SH-SY5Y (cell line): ENCODE measurements around the gene FXR2.

Experiments used
- GATA2 ChIP-seq: IDR thresholded peaks from 2 replicates; pipeline ENCODE4 v1.6.1; 2011; ENCODE audit warnings: mild to moderate bottlenecking, low read depth, low read length
- GATA3 ChIP-seq: IDR thresholded peaks from 2 replicates; pipeline ENCODE4 v1.6.1; 2011; ENCODE audit warnings: low read depth, mild to moderate bottlenecking, low read length, moderate library complexity

The FXR2 gene

DNA sequence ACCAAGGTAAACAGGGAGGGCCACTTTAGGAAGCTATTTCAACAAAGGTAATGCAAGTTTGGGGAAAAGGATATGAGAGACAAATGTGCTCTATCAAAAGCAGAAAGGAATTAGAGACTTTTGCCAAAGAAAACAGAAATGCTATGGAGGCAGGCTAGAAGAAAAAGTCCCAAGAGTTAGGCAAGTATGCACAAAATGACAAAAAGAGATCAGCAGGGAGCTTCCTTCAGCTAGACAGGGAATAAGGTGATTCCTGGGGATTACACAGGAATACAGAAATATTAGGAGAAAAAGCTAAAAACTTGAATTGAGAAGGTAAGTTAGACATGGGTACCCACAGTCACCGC lies 2.4 kb downstream of the FXR2 start:
- TF ChIP-seq GATA3 (no peak), GATA2 (no peak)

GRCh38 chr17:7611635-7612293 lies 2.9 kb downstream of the FXR2 start:
- TF ChIP-seq GATA3 (no peak), GATA2 (no peak)

- TF ChIP-seq GATA3 (no peak), GATA2 (no peak)
Measured at GRCh38 chr17:7610641-7611040, 4.1 kb downstream of the FXR2 start.

GRCh38 chr17:7606280-7606679 lies 8.4 kb downstream of the FXR2 start:
- TF ChIP-seq GATA2: no peak
- TF ChIP-seq GATA3: no peak

- TF ChIP-seq GATA2 (no peak), GATA3 (no peak)
Measured at GRCh38 chr17:7593296-7593695, 21.4 kb downstream of the FXR2 start.

DNA sequence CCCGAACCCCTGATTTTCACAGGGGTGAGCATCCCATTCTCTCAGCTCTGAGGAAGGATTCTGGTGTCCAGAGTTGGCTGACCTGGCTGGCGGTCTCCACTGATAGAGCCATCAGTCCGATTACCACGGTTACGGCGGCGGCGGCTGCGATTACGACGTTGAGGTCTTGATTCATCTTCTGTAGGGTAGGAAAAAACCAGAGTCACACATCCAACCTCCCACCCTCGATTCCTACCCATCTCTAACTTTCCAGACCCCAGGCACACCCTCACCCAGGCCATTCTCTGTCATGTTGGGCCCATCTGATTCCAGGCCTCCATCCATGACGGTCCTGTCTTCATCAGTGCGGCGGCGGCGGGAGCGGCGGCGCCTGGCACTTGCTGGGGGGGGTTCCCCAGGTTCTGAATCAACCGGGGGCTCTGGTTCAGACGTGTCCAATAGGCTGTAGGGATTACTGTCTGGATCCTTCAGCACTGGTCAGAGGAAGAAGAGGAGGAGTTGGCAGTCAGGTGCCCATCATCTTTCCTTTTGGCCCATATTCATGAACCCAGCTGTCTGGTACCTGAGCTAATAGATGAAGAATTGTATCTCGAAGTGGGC lies 22.2 kb downstream of the FXR2 start:
- no peak for TF ChIP-seq GATA2
- no peak for TF ChIP-seq GATA3

DNA sequence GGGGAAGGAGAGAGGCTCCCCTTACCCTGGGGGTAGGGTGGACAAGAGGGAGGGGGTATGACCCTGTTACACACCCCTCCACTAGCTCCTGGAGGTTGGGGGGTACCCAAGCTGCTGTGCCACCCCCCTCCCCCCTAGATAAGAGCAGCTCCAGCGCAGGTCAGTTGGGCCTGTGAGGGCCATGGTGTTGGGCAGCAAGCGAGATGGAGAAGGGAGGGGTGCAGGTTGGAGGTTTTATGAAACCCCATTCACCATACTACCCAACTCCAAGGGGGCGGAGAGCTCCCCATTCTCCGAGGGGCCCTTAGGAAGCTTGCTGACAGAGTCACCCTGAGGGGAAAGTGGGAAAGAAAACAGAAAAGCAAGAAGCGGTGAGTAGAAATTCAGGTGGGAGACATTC lies 23.1 kb downstream of the FXR2 start:
- no peak for TF ChIP-seq GATA3
- TF ChIP-seq GATA2: no peak

DNA sequence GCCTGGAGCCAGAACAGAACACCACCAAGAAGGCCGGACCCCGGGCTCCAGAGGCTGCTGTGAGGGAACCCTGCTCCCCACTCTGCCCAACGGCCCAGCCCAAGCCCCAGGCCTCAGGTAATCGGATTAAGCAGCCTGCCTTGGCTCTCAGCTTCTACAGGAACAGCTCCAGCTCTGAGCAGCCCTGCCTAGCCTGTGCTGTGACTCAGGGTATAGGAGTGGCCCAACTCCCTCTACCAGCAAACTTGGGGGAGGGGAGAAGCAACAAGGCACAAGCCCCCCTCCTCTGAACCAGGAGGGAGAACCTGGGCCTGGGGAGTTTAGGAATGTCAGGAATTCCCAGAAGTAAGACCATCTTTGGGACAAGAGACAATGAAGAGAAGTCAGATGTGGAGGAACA lies 24.0 kb downstream of the FXR2 start:
- TF ChIP-seq GATA2 (no peak), GATA3 (no peak)

GRCh38 chr17:7589891-7590691 lies 24.6 kb downstream of the FXR2 start, which contains the start of gene SOX15:
Gene SOX15, minus strand, starts transcription at chr17:7590094. Its CDS starts 418 bp downstream, at chr17:7589676.
- TF ChIP-seq GATA2: no peak
- TF ChIP-seq GATA3: no peak

DNA sequence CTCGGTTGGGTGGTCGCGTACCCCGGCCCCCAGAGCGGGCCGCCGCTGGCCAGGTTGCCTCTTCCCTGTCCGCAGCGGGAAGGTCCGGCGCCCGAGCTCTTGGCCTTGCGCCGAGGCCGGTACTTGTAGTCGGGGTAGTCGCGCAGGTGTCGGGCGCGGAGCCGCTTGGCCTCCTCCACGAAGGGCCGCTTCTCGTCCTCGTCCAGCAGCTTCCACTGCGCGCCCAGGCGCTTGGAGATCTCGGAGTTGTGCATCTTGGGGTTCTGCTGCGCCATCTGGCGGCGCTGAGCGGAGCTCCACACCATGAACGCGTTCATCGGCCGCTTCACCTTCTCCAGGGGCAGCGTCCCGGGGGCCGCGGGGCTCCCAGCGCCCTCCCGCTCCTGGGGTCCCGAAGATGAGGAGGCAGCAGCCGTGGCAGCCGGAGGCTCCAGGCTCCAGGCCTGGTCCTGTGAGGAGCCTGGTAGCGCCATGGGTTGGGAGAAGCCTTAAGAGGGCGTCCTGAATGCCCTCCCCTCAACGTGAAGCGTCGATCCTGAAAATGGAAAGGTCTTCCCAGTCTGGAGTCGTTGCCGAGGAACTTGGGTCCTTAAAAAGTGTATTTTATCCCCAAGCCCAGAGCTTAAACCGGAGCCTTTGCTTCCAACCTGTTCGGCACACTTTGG lies 25.4 kb downstream of the FXR2 start:
- TF ChIP-seq GATA3 (no peak), GATA2 (no peak)

DNA sequence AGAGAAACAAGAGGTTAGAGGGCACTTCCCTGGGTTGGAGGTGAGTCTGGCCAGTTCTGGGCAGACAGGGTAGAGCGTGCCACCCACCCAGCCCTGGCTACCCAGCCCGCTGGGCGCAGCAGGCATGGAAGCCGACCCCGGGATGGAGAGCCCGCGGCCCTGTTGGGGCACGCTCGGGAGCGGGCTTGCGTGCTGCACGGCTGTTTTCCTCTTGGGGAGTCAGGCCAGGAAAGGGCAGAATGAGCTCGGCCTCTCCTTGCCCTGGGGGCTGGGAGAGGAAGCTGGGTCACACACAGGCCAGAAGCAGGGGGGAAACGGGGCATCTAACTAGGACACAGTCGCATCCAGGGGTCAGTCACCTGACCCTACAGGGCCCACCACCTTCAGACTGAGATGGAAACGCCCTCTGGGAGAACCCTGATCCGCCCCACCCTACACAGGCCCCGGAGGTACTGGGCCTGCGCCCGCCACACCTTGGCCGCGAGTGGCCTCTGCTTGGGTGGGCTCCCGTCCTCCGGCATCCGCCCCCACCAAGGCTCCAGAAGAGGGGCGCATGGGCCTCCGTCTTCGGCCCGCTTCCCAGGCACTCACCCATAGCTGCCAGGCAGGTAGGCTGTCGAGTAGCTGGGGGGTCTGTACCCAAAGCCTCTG lies 26.0 kb downstream of the FXR2 start:
- TF ChIP-seq GATA3 (no peak), GATA2 (no peak)

DNA sequence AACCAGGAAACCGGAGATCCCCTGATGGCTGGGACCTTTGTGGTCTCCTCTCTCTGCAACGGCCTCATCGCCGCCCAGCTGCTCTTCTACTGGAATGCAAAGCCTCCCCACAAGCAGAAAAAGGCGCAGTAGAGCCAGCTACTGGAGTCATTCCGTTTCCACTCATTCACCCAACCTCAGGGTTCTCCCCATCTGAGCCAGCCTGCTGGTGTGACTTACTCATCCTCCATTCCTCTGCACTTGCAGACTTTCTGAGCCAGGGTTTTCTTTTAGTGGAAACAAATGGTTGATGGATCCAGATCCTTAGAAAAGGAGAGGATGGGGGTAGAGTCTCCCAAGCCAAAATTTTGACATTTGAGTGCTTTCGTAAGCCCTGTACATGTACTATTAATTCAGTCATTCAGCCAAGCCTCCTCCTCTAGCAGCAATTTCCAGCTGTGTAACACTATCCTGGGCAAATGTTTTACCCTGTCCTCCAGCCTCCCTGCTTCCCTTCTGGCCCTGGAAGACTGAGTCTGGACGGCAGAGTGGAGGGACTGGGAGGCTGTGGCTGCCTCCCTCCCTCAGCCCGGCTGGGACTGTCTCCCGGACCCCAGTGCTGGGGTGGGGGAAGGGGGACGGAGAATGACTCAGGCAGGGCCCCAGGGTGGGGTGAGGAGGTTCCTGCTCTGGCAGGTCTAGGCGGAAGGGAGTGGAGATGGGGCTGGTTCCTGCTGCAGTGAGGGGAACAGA lies 27.1 kb downstream of the FXR2 start:
- no peak for TF ChIP-seq GATA3
- TF ChIP-seq GATA2: no peak

GRCh38 chr17:7586673-7587419 lies 27.9 kb downstream of the FXR2 start:
- TF ChIP-seq GATA2 (no peak), GATA3 (no peak)

DNA sequence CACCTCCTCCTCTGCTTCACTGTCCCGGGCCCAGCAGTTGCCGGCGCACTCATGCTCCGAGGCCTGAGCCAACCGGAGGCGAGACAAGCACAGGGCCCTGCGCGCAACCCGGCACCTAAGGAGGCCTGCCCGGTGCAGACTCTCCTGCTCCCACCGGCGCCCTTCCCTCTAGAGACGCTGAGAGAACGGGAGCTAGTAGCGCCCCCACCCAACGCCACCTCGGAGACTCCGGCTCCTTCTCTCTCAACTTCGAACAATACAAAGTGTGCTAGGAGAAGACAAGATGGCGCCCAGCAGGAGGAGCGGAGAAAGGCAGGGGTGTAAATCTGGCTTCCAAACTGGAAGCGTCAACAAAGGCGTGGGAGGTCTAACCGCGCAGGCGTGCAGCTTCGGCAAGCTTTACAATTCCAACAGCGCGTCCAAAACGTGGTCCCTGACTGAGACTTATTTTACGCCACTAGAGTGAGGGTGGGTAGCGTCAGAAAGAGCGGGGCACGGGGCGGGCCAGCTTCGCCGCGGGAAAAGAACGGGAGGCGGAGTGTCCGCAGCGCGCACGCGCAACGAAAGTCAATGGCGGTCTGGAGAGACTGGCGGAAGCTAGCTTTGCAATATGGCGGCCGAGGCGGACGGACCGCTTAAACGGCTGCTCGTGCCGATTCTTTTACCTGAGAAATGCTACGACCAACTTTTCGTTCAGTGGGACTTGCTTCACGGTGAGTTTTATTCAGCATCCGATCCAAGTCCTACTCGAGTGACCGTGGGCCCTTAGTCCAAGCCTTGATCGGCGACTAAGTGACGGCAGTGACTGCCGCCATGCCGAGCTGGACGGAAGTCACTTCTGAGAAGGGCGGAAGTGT lies 31.2 kb downstream of the FXR2 start, which contains the start of gene MPDU1:
Gene MPDU1, plus strand, starts transcription at position 600 of the 857 bp plus-strand sequence. Its CDS starts 11 bp downstream, at position 611.
- TF ChIP-seq GATA2: no peak
- TF ChIP-seq GATA3: no peak
